Activated gamma-delta T cell treated with Interleukin-2 at 50 U/mL for 16 hours (primary cell): ENCODE measurements around the gene AOC2.
"Not testable (repeated sequence)": the region's sequence is repeated elsewhere in the genome, so short reads cannot be mapped to it uniquely, and the experiment has no call there.

Source experiments
- DNase-seq: peaks from one replicate; pipeline ENCODE4 v3.0.0-alpha.2; 2020

The AOC2 gene

DNA sequence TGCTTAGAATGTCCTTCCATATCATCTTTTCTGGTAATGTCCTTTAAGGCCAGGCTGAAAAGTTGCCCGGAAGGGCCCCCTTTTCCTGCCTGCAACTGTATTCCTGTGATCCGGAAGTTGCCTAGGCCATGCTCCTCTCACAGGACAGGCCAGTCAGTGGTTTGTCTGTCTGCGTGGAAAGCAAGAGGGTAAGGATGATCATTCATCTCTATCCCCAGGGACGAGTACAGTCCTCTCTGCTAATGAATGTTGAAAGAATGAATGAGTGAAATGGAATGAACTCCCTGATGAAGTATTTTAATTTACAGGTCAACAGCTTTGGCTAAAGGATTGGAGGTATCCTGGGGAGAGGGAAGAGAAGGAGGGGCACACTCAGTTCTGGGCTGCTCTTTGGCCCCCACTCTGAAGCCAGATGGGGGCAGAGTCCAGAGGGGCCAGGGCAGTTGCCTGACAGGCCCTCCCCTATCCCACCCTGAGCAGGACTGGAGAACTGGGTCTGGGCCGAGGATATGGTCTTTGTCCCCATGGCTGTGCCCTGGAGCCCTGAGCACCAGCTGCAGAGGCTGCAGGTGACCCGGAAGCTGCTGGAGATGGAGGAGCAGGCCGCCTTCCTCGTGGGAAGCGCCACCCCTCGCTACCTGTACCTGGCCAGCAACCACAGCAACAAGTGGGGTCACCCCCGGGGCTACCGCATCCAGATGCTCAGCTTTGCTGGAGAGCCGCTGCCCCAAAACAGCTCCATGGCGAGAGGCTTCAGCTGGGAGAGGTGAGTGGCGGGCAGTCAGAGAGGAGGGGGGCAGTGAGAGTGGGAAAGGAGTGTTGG is 9.8 kb downstream of the AOC2 start:
- DNase-seq: no peak

GRCh38 chr17:42855048-42855596 is 10.7 kb downstream of the AOC2 start:
- no peak for DNase-seq

GRCh38 chr17:42856093-42856492 is 11.7 kb downstream of the AOC2 start:
- DNase-seq: not testable (repeated sequence)

GRCh38 chr17:42856516-42856915 is 12.1 kb downstream of the AOC2 start:
- DNase-seq: not testable (repeated sequence)

DNA sequence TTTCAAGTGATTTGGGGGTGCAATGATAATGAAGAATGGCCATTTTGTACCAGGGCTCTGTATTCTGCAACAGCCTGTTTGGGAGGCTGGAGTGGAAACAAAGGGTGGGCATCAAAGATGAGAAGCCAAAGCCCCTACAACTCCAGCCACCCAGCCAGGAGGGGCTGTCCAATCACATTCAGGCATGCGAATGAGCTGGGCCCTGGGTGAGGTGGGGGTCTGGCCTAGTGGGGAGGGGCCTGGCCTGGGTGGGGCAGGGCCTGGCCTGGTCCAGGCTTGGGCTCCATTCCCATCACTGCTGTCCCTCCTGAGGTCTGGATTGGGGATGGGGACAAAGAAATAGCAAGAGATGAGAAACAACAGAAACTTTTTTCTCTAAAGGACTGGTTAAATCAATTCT is 13.0 kb downstream of the AOC2 start:
- no peak for DNase-seq

DNA sequence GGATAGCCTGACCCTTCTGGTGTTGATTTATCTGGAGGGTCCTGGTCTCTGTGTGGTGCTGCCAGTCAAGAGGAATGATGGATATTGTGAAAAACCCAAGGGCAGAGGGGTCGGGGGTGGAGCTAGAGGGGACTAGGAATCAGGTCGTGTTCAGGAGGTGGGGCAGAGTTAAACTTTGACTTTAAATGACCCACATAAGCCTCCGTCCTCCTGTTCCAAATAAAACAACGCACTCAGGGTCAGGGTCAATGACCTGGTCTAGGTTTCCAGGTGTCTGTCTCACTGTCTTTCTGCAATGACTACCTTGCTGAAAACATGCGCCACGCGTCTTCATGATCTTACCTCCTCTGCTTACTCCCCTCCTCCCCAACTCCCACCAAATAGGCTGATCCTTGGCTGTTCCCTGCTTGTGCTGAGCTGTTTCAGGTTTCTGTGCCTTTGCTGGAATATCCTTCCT is 21.3 kb downstream of the AOC2 start:
- DNase-seq: no peak

- DNase-seq: no peak
Observed at GRCh38 chr17:42866216-42866615, 21.8 kb downstream of the AOC2 start.

DNA sequence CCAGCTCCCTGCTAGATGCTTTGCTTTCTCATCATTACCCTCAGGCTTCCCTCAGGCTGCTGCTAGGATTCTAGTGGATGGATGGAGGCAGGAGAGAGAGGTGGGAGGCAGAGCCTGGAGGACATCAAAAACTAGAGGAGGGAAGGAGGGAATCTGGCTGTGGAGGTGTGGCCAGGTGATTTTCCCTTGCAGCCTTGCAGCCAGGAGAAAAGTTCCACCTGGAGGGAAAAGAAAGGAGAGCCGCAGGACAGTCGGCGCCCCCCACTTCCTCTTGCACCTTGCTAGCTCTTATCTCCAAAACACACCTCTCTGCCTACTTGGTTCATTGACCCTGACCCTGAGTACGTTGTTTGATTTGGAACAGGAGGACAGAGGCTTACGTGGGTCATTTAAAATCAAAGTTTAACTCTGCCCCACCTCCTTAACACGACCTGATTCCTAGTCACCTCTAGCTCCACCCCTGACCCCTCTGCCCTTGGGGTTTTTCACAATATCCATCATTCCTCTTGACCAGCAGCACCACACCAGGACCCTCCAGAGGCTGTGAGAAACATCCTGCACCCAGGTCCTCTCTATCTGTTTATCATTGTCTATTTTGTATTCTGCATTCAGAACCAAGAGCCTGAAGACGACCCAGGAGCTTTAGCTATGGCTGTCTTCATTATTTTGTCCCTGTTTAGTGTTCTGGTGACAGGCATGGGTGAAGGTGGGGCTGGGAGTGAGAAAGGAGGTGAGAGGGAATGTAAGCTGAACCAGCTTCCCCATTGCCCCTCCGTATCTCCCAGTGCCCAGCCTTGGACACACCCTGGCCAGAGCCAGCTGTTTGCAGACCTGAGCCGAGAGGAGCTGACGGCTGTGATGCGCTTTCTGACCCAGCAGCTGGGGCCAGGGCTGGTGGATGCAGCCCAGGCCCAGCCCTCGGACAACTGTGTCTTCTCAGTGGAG is 22.5 kb downstream of the AOC2 start:
- DNase-seq: no peak

DNA sequence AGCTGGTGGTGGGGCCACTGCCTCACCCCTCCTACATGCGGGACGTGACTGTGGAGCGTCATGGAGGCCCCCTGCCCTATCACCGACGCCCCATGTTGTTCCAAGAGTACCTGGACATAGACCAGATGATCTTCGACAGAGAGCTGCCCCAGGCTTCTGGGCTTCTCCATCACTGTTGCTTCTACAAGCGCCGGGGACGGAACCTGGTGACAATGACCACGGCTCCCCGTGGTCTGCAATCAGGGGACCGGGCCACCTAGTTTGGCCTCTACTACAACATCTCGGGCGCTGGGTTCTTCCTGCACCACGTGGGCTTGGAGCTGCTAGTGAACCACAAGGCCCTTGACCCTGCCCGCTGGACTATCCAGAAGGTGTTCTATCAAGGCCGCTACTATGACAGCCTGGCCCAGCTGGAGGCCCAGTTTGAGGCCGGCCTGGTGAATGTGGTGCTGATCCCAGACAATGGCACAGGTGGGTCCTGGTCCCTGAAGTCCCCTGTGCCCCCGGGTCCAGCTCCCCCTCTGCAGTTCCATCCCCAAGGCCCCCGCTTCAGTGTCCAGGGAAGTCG is 23.4 kb downstream of the AOC2 start:
- not testable (repeated sequence) for DNase-seq

GRCh38 chr17:42868338-42868737 is 24.0 kb downstream of the AOC2 start:
- DNase-seq: no peak

DNA sequence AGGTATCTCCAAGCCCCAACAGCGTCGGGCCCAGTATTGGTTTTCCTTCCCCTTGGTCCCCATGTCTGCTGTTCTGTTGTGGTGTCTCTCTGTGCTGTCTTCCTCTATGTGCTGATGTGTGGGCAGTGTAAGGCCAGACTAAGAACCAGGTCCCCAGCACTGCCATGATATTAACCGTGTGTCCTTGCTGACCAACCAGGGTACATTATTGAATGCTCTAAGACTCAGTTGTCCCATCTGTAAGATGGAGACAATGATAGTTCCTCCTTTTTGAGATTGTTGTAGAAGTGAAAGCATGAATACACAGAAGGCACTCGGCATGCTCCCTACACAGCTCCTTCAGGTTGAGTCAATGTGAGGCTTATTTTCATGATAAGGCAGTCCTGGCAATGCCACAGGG is 27.3 kb downstream of the AOC2 start:
- DNase-seq: no peak

DNA sequence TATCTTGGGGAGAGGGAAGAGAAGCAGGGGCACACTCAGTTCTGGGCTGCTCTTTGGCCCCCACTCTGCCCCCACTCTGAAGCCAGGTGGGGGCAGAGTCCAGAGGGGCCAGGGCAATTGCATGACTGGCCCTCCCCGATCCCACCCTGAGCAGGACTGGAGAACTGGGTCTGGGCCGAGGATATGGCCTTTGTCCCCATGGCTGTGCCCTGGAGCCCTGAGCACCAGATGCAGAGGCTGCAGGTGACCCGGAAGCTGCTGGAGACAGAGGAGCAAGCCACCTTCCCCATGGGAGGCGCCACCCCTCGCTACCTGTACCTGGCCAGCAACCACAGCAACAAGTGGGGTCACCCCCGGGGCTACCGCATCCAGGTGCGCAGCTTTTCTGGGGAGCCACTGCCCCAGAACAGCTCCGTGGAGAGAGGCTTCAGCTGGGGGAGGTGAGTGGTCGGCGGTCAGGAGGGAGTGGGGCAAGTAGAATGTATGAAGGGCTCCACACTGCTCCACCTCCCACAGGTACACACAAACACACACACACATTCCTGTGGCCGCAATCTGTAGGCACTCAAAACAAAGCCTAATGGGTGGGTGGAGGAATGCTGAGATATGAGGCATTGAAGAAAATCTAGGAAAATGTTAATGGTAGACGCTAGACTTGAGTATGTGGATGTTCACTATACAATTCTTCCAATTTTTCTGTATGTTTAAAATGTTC is 28.0 kb downstream of the AOC2 start:
- no peak for DNase-seq

DNA sequence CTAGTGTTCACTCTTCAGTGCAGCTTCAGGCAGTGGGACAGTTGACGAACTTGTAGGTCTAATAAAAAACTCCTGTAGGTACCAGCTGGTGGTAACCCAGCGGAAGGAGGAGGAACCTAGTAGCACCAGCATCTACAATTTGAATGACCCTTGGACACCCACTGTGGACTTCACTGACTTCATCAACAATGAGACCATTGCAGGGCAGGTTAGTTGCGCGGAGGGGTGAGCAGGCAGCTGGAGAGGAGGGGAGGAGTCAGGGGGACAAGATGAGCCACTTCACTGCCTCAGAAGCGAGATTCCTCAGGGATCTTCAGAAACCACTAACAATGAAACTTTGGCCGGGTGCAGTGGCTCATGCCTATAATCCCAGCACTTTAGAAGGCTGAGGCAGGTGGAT is 28.9 kb downstream of the AOC2 start:
- no peak for DNase-seq

GRCh38 chr17:42873932-42874695 is 29.7 kb downstream of the AOC2 start:
- DNase-seq: not testable (repeated sequence)

DNA sequence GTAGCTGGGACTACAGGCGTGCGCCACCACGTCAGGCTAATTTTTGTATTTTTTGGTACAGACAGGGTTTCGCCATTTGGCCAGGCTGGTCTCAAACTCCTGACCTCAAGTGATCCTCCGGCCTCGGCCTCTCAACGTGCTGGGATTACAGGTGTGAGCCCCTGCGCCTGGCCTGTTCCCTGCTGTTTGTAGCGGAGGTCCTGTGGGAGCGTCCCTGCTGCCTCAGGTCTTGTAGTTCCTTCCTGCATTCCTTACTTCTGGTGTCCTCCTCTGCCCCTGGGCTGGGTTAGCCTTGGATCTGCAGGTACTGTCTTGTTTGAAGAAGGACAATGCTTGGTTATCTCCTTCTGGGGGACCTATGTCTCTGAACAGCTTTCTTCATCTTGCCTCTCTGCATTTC is 32.7 kb downstream of the AOC2 start:
- no peak for DNase-seq

- DNase-seq: no peak
Observed at GRCh38 chr17:42878123-42878880, 33.9 kb downstream of the AOC2 start.

DNA sequence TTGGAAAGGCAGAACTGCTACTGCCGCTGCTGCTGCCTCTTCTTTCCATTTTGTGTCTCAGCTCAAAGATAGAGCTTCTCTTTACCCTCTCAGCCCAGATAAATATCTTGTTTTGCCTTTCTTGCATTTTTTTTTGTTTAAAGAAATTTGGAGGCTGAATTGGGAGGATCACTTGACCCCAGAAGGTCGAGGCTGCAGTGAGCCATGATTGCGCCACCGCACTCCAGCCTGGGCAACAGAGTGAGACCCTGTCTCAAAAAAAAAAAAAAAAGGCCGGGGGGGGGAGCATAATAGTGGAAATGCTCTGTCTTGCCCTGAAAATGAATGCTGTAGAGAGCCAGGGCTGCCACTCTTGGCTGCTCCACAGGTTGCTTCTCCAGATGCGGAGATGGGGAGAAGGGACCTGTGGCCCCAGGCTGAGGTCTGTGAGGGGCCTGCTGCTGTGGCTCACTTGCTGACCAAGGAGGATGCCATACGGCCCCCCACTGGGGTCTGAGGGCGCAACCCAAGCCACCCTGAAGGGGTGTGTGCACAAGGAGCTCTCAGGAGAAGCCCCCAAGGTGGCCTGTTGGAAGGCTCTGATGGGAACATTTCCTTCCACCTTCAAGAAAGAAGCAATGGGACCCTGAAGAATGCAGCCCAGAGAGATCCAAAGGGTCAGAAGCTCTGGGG is 34.7 kb downstream of the AOC2 start:
- no peak for DNase-seq

DNA sequence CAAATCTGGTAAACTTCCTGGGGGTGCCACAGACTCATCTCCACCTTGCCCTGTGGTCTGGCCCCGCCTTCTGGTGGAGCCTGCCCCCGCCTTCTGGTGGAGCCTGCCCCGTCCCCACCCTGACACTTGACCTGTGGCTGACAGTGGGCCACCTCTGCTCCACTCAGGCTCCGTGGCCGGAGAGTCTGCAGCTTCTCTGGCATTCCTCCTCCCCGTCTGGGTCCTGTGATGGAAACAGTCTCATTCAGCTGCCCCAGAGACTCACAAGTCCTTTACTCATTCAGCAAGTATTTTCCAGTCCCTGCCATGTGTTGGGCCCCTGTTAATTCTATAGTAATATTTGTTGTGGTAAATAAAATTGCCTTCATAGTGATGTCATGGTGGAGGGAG is 35.2 kb downstream of the AOC2 start:
- DNase-seq: no peak

GRCh38 chr17:42880776-42881310 is 36.5 kb downstream of the AOC2 start:
- no peak for DNase-seq

DNA sequence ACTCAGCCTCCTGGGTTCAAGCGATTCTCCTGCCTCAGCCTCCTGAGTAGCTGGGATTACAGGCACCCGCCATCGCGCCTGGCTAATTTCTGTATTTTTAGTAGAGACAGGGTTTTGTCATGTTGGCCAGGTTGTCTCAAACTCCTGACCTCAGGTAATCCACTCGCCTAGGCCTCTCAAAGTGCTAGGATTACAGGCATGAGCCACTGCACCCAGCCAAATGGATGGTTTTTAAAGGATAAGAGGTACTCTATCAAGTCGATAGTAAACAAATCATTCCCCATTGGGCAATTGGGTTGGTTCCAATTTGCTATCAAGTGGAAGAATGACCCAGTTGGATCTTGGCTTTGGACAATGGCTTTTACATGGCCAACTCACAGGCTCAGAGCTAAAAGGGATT is 37.3 kb downstream of the AOC2 start:
- DNase-seq: not testable (repeated sequence)
